HEK293T (cell line): ENCODE data around the gene TMC1.

Experiments used
- BHLHE40 ChIP-seq: fragments of 450-650 bp; IDR thresholded peaks from 2 replicates; pipeline ENCODE4 v1.6.1; 2016; ENCODE audit warnings: mild to moderate bottlenecking, moderate library complexity, borderline replicate concordance
- ELF4 ChIP-seq: fragments of 450-650 bp; IDR thresholded peaks from 2 replicates; pipeline ENCODE4 v1.6.1; 2017; ENCODE audit warnings: antibody characterized with exemption
- FOXM1 ChIP-seq: fragments of 450-650 bp; IDR thresholded peaks from 2 replicates; pipeline ENCODE4 v1.6.1; 2017; ENCODE audit warnings: mild to moderate bottlenecking, borderline replicate concordance
- HDGF ChIP-seq: fragments of 450-650 bp; IDR thresholded peaks from 2 replicates; pipeline ENCODE4 v1.6.1; 2017; ENCODE audit warnings: antibody characterized with exemption, borderline replicate concordance
- L3MBTL2 ChIP-seq: fragments of 450-650 bp; conservative IDR thresholded peaks from 2 replicates; pipeline ENCODE4 v1.6.1; 2016; ENCODE audit warnings: mild to moderate bottlenecking
- PKNOX1 ChIP-seq: fragments of 450-650 bp; IDR thresholded peaks from 2 replicates; pipeline ENCODE4 v1.6.1; 2016
- SP1 ChIP-seq: fragments of 450-650 bp; IDR thresholded peaks from 2 replicates; pipeline ENCODE4 v1.6.1; 2017
- SUZ12 ChIP-seq: fragments of 450-650 bp; IDR thresholded peaks from 2 replicates; pipeline ENCODE4 v1.6.1; 2016; ENCODE audit warnings: mild to moderate bottlenecking
- TARDBP ChIP-seq: fragments of 450-650 bp; IDR thresholded peaks from 2 replicates; pipeline ENCODE4 v1.6.1; 2016
- ZNF384 ChIP-seq: fragments of 450-650 bp; IDR thresholded peaks from 2 replicates; pipeline ENCODE4 v1.6.1; 2016

- TF ChIP-seq ZNF384: no peak
- TF ChIP-seq FOXM1: no peak
- TF ChIP-seq SP1: no peak
- TF ChIP-seq ELF4: no peak
- TF ChIP-seq HDGF: no peak
- no peak for TF ChIP-seq BHLHE40
- TF ChIP-seq PKNOX1: no peak
- no peak for TF ChIP-seq SUZ12
- TF ChIP-seq TARDBP: no peak
- no peak for TF ChIP-seq L3MBTL2
Measured at GRCh38 chr9:72726947-72727346, 205.5 kb downstream of the TMC1 start.
